Measurements from ENCODE around the gene SLC30A3.

- TF ChIP-seq, protein P1, sequence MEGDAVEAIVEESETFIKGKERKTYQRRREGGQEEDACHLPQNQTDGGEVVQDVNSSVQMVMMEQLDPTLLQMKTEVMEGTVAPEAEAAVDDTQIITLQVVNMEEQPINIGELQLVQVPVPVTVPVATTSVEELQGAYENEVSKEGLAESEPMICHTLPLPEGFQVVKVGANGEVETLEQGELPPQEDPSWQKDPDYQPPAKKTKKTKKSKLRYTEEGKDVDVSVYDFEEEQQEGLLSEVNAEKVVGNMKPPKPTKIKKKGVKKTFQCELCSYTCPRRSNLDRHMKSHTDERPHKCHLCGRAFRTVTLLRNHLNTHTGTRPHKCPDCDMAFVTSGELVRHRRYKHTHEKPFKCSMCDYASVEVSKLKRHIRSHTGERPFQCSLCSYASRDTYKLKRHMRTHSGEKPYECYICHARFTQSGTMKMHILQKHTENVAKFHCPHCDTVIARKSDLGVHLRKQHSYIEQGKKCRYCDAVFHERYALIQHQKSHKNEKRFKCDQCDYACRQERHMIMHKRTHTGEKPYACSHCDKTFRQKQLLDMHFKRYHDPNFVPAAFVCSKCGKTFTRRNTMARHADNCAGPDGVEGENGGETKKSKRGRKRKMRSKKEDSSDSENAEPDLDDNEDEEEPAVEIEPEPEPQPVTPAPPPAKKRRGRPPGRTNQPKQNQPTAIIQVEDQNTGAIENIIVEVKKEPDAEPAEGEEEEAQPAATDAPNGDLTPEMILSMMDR (IDR thresholded peaks at IDR 0.05) = no peak
- no peak for TF ChIP-seq POLR2A (IDR thresholded peaks at IDR 0.05)
Measured at GRCh38 chr2:27251766-27252165, 11.1 kb downstream of the SLC30A3 start.

All from Peyer's patch (tissue), 4 donors.